Naive thymus-derived CD4-positive, alpha-beta T cell (primary cell): ENCODE data around the gene TEF. TPM values are rescaled to one million over a fixed set of nuclear protein-coding genes. Genes with fewer than 3 reads are reported as not detected.

Experiments
- ATAC-seq: fragments of 150-1000 bp; cut with Tn5 transposase; 2 replicates; pipeline ENCODE4 v1.10.0; 2021; ENCODE audit warnings: mild to moderate bottlenecking, moderate library complexity
- CTCF ChIA-PET: fragments of 350-600 bp; sonication (Branson Sonifier 250); formaldehyde crosslinking; loops from one replicate; lab custom pipeline; 2021; ENCODE audit warnings: antibody characterized with exemption; lab: Charles Lee
- POLR2A ChIA-PET: fragments of 350-600 bp; sonication (Branson Sonifier 250); formaldehyde crosslinking; loops from one replicate; lab custom pipeline; 2021; ENCODE audit warnings: antibody characterized with exemption, inconsistent platforms; lab: Charles Lee
- DNase-seq, 9 donors: peaks; one replicate each; pipeline versions ENCODE4 v3.0.0 to v3.0.0-alpha.2; 2020 to 2022; ENCODE audit warnings: mixed read lengths in 1 of 9
- H3K27ac ChIP-seq: one replicate; pipeline ENCODE4 v1.7.0; 2013; ENCODE audit warnings: mild to moderate bottlenecking, low read depth, low read length, moderate library complexity
- H3K27me3 ChIP-seq, 2 donors: one replicate each; pipeline ENCODE4 v1.7.0; 2013; ENCODE audit warnings: low read length in 2 of 2, mild to moderate bottlenecking in 2 of 2, moderate library complexity in 2 of 2; ENCODE audit not compliant: control insufficient read depth in 2 of 2, insufficient read depth in 2 of 2
- H3K36me3 ChIP-seq, 3 experiments: 1 replicate in 2 of 3; 2 replicates in 1 of 3; pipeline ENCODE4 v1.7.0; 2013; ENCODE audit warnings: low read length in 3 of 3, mild to moderate bottlenecking in 3 of 3, moderate library complexity in 1 of 3; ENCODE audit not compliant: insufficient read depth in 3 of 3, control insufficient read depth in 2 of 3
- H3K4me1 ChIP-seq, 2 donors: one replicate each; pipeline ENCODE4 v1.7.0; 2013; ENCODE audit warnings: low read length in 2 of 2, mild to moderate bottlenecking in 2 of 2, moderate library complexity in 1 of 2; ENCODE audit not compliant: control insufficient read depth in 2 of 2, insufficient read depth in 2 of 2
- H3K4me3 ChIP-seq: 2 replicates; pipeline ENCODE4 v1.7.0; 2013; ENCODE audit warnings: mild to moderate bottlenecking, low read length
- H3K9me3 ChIP-seq, 3 experiments: 1 replicate in 2 of 3; 2 replicates in 1 of 3; pipeline ENCODE4 v1.7.0; 2013; ENCODE audit warnings: low read length in 3 of 3; ENCODE audit not compliant: control insufficient read depth in 2 of 3
- H3K27ac Mint-ChIP-seq, 9 donors: one replicate each; pipeline ENCODE4 v1.8.0; 2020 to 2022; ENCODE audit warnings: mixed read lengths in 9 of 9, mild to moderate bottlenecking in 8 of 9, moderate library complexity in 5 of 9, inconsistent platforms in 2 of 9
- H3K27me3 Mint-ChIP-seq, 5 donors: one replicate each; pipeline ENCODE4 v1.8.0; 2021 to 2022; ENCODE audit warnings: mixed read lengths in 5 of 5, mild to moderate bottlenecking in 1 of 5
- H3K36me3 Mint-ChIP-seq, 5 donors: one replicate each; pipeline ENCODE4 v1.8.0; 2020 to 2022; ENCODE audit warnings: mixed read lengths in 5 of 5, mild to moderate bottlenecking in 3 of 5, inconsistent platforms in 1 of 5
- H3K4me1 Mint-ChIP-seq, 7 donors: one replicate each; pipeline ENCODE4 v1.8.0; 2020 to 2022; ENCODE audit warnings: mixed read lengths in 7 of 7, mild to moderate bottlenecking in 3 of 7, inconsistent platforms in 1 of 7
- H3K4me3 Mint-ChIP-seq, 10 donors: one replicate each; pipeline ENCODE4 v1.8.0; 2020 to 2022; ENCODE audit warnings: mild to moderate bottlenecking in 10 of 10, mixed read lengths in 10 of 10, moderate library complexity in 6 of 10, inconsistent platforms in 2 of 10
- H3K9me3 Mint-ChIP-seq, 11 donors: one replicate each; pipeline ENCODE4 v1.8.0; 2020 to 2022; ENCODE audit warnings: mixed read lengths in 11 of 11, mild to moderate bottlenecking in 4 of 11, inconsistent platforms in 1 of 11, moderate library complexity in 1 of 11
- intact Hi-C, 2 donors: fragments of 100-400 bp; cut with micrococcal nuclease; formaldehyde crosslinking; loops; one replicate each; pipeline ENCODE4 v1.15.1; 2023
- polyA plus RNA-seq, 2 donors: library from polyadenylated mRNA; unstranded; fragments of 300-500 nt; fragmentation: Illumina TruSeq; gene quantifications; one replicate each; pipeline ENCODE4 v1.2.3, GENCODE V29; 2021
- total RNA-seq, 6 experiments: library from RNA in 5 of 6; stranded (reverse) in 5 of 6; gene quantifications; 1 replicate in 5 of 6; 2 replicates in 1 of 6; pipeline ENCODE4 v1.2.3 and lab custom pipeline; 2021 to 2026

Gene TEF
- total and polyA plus RNA-seq, 7 experiments from 2014 or later = 3.5 to 8.4 (median 6.2) TPM

DNA sequence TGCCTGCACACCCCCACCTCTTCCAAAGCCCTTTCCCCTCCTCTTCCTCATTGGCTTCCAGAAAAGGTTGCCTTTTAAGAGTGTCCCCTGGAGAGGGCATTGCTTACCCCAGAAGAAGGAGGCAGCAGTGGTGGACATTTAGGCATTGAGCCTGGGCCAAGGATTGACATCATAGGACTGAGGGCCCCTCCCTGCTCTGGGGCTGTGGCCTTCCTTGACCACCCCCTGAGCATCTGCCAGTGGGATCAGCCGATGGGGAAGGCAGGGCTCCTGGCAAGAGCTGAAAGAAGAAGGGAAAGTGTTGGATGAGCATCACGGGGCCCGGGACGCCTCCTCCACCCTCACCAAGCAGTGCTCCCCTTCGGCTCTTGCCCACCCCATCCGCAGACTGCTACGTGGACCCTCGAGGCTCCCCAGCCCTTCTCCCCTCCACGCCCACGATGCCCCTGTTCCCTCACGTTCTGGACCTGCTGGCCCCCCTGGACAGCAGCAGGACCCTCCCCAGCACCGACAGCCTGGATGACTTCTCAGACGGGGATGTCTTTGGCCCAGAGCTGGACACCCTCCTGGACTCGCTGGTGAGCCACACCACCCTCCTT is 43.0 kb upstream of the TEF start:
- Histone ChIP-seq H3K36me3 (peaks cover 0 to 74% (median 17%) of the 10 kb centered on the region in 3 experiments), H3K27ac (no peak overlapping the region), H3K9me3 (no peaks in the 10 kb centered on the region), H3K27me3 (no peaks in the 10 kb centered on the region), H3K4me1 (no peaks in the 10 kb centered on the region), H3K4me3 (no peak overlapping the region)
- Mint-ChIP-seq H3K27ac (no peak overlapping the region), H3K4me3 (no peak overlapping the region), H3K4me1 (peaks cover 4 to 23% (median 14%) of the 10 kb centered on the region in 7 donors), H3K27me3 (no peaks in the 10 kb centered on the region), H3K9me3 (no peaks in the 10 kb centered on the region), H3K36me3 (peaks cover 0 to 16% (median 0%) of the 10 kb centered on the region in 5 donors)
- CTCF ChIA-PET = no interaction called here
- POLR2A ChIA-PET = interaction anchor here (0.6 kb wide), 1 partner anchor 538 kb away, joined by 3 read pairs; no protein-coding TSS in a partner anchor
- ATAC-seq = no peak
- intact Hi-C loops = no loop called here
- no peak for DNase-seq

DNA sequence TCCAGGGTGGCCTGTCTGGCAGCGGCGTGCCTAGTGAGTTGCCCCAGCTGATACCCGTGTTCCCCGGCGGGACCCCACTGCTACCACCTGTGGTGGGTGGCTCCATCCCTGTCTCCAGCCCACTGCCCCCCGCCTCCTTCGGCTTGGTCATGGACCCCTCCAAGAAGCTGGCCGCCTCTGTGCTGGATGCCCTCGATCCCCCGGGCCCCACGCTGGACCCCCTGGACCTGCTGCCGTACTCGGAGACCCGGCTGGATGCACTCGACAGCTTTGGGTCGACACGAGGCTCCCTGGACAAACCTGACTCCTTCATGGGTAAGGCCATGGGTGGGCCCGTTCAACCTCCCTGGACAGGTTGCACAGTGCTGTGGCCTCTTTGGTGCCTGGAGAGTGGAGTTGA is 41.9 kb upstream of the TEF start:
- intact Hi-C loops = no loop called here
- no peak for ATAC-seq
- Histone ChIP-seq H3K27ac (no peak overlapping the region), H3K9me3 (no peaks in the 10 kb centered on the region), H3K36me3 (peaks cover 0 to 74% (median 23%) of the 10 kb centered on the region in 3 experiments), H3K27me3 (no peaks in the 10 kb centered on the region), H3K4me3 (no peak overlapping the region), H3K4me1 (no peaks in the 10 kb centered on the region)
- DNase-seq = no peak
- H3K4me1 Mint-ChIP-seq = peaks cover 3 to 19% (median 14%) of the 10 kb centered on the region in 7 donors
- H3K27me3 Mint-ChIP-seq = no peaks in the 10 kb centered on the region
- H3K9me3 Mint-ChIP-seq = no peaks in the 10 kb centered on the region
- H3K36me3 Mint-ChIP-seq = peaks cover 0 to 19% (median 3%) of the 10 kb centered on the region in 5 donors
- POLR2A ChIA-PET = no interaction called here
- H3K4me3 Mint-ChIP-seq = no peak overlapping the region
- CTCF ChIA-PET = interaction anchor here (0.6 kb wide), 1 partner anchor 71 kb away, joined by 3 read pairs; no protein-coding TSS in a partner anchor
- H3K27ac Mint-ChIP-seq = no peak overlapping the region

GRCh38 chr22:41340357-41340756 is 41.4 kb upstream of the TEF start:
- no peak overlapping the region for H3K4me3 ChIP-seq
- H3K4me1 ChIP-seq = no peaks in the 10 kb centered on the region
- no peaks in the 10 kb centered on the region for H3K9me3 ChIP-seq
- no peak overlapping the region for H3K27ac ChIP-seq
- DNase-seq (no peak), ATAC-seq (no peak)
- ChIA-PET CTCF (no interaction called here), POLR2A (no interaction called here)
- Mint-ChIP-seq H3K9me3 (no peaks in the 10 kb centered on the region), H3K4me1 (peaks cover 0 to 18% (median 9%) of the 10 kb centered on the region in 7 donors), H3K27ac (peak overlapping the region in 1 of 9 donors; percentile 33), H3K4me3 (no peak overlapping the region), H3K36me3 (peaks cover 0 to 20% (median 3%) of the 10 kb centered on the region in 5 donors), H3K27me3 (no peaks in the 10 kb centered on the region)
- intact Hi-C loops = no loop called here
- H3K36me3 ChIP-seq = peaks cover 0 to 72% (median 23%) of the 10 kb centered on the region in 3 experiments
- no peaks in the 10 kb centered on the region for H3K27me3 ChIP-seq

DNA sequence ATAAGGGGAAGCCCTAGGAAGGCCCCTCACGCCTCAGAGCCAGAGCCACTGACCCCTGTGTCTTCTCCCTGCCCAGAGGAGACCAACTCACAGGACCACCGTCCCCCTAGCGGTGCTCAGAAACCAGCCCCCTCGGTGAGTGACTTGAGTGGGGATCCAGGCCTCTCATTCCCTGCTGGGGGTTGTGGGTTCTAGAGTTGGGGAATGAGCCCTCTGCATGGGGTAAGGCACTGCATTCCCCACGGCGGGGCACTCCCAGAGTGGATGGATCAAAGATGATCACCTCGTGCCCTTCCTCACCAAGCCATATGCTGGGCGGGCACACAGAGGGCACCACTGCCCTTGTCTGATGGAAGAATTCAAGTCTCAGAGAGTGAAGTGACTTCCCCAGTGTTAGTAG is 40.7 kb upstream of the TEF start:
- Mint-ChIP-seq H3K4me3 (no peak overlapping the region), H3K36me3 (peaks cover 0 to 16% (median 3%) of the 10 kb centered on the region in 5 donors), H3K4me1 (peaks cover 0 to 12% (median 3%) of the 10 kb centered on the region in 7 donors), H3K27ac (no peak overlapping the region), H3K27me3 (no peaks in the 10 kb centered on the region), H3K9me3 (no peaks in the 10 kb centered on the region)
- no peaks in the 10 kb centered on the region for H3K9me3 ChIP-seq
- intact Hi-C loops = no loop called here
- H3K36me3 ChIP-seq = peaks cover 0 to 74% (median 27%) of the 10 kb centered on the region in 3 experiments
- no peak for ATAC-seq
- H3K4me1 ChIP-seq = no peaks in the 10 kb centered on the region
- CTCF ChIA-PET = interaction anchor here (0.7 kb wide), 1 partner anchor 32 kb away, joined by 3 read pairs; no protein-coding TSS in a partner anchor
- no peak overlapping the region for H3K4me3 ChIP-seq
- no peak overlapping the region for H3K27ac ChIP-seq
- no peak for DNase-seq
- no peaks in the 10 kb centered on the region for H3K27me3 ChIP-seq
- POLR2A ChIA-PET = no interaction called here

GRCh38 chr22:41341990-41342389 is 39.8 kb upstream of the TEF start:
- POLR2A ChIA-PET = no interaction called here
- Mint-ChIP-seq H3K36me3 (peaks cover 0 to 16% (median 3%) of the 10 kb centered on the region in 5 donors), H3K27me3 (no peaks in the 10 kb centered on the region), H3K27ac (peak overlapping the region in 1 of 9 donors; percentile 82), H3K4me3 (no peak overlapping the region), H3K9me3 (no peaks in the 10 kb centered on the region), H3K4me1 (peaks cover 0 to 9% (median 3%) of the 10 kb centered on the region in 7 donors)
- Histone ChIP-seq H3K4me3 (no peak overlapping the region), H3K27ac (no peak overlapping the region), H3K9me3 (no peaks in the 10 kb centered on the region), H3K36me3 (peaks cover 0 to 84% (median 33%) of the 10 kb centered on the region in 3 experiments), H3K27me3 (no peaks in the 10 kb centered on the region), H3K4me1 (no peaks in the 10 kb centered on the region)
- DNase-seq (no peak), ATAC-seq (no peak)
- CTCF ChIA-PET = no interaction called here
- intact Hi-C loops = no loop called here

GRCh38 chr22:41343300-41343699 is 38.4 kb upstream of the TEF start:
- H3K27ac Mint-ChIP-seq = no peak overlapping the region
- Histone ChIP-seq H3K27me3 (no peaks in the 10 kb centered on the region), H3K9me3 (no peaks in the 10 kb centered on the region), H3K36me3 (peaks cover 0 to 93% (median 37%) of the 10 kb centered on the region in 3 experiments), H3K4me1 (no peaks in the 10 kb centered on the region), H3K4me3 (no peak overlapping the region), H3K27ac (no peak overlapping the region)
- H3K36me3 Mint-ChIP-seq = peaks cover 0 to 20% (median 6%) of the 10 kb centered on the region in 5 donors
- no peak overlapping the region for H3K4me3 Mint-ChIP-seq
- DNase-seq (no peak), ATAC-seq (no peak)
- no peaks in the 10 kb centered on the region for H3K9me3 Mint-ChIP-seq
- H3K27me3 Mint-ChIP-seq = no peaks in the 10 kb centered on the region
- CTCF ChIA-PET = no interaction called here
- POLR2A ChIA-PET = no interaction called here
- peaks cover 0 to 6% (median 0%) of the 10 kb centered on the region in 7 donors for H3K4me1 Mint-ChIP-seq
- intact Hi-C loops = no loop called here

- no peak for ATAC-seq
- Mint-ChIP-seq H3K4me1 (peaks cover 0 to 6% (median 0%) of the 10 kb centered on the region in 7 donors), H3K36me3 (peaks cover 0 to 24% (median 6%) of the 10 kb centered on the region in 5 donors), H3K27ac (peak overlapping the region in 1 of 9 donors; percentile 6), H3K9me3 (no peaks in the 10 kb centered on the region), H3K27me3 (no peaks in the 10 kb centered on the region), H3K4me3 (no peak overlapping the region)
- CTCF ChIA-PET = no interaction called here
- Histone ChIP-seq H3K9me3 (no peaks in the 10 kb centered on the region), H3K4me3 (no peak overlapping the region), H3K27ac (no peak overlapping the region), H3K4me1 (no peaks in the 10 kb centered on the region), H3K27me3 (no peaks in the 10 kb centered on the region), H3K36me3 (peaks cover 0 to 93% (median 39%) of the 10 kb centered on the region in 3 experiments)
- no peak for DNase-seq
- intact Hi-C loops = no loop called here
- POLR2A ChIA-PET = no interaction called here
Observed at GRCh38 chr22:41343717-41344116, 38.0 kb upstream of the TEF start.
